ENCODE results near the gene CDH26. TPM values are rescaled to one million over a fixed set of nuclear protein-coding genes. Genes with fewer than 3 reads are reported as not detected.
A peak's percentile ranks its signal among the peaks of the same experiment; 100 is the strongest.

CDH26 gene
- total RNA-seq, 2 donors from 2014 or later, result 0.26 to 0.33 TPM

- H3K27me3 ChIP-seq, result no peaks in the 10 kb centered on the region
- WGBS, 2 donors, result 50 to 61% methylated on average over 2 of the region's 2 CpGs
- no peak for TF ChIP-seq CTCF (IDR thresholded peaks at IDR 0.05)
- no peak for TF ChIP-seq POLR2A (IDR thresholded peaks at IDR 0.05)
- no peaks in the 10 kb centered on the region for H3K9me3 ChIP-seq
- ATAC-seq, result no peak
- H3K4me3 ChIP-seq, result no peak overlapping the region
- H3K4me1 ChIP-seq, result no peaks in the 10 kb centered on the region
- no peak for DNase-seq
- intact Hi-C loops (cut with DNase I), result no loop called here
- H3K27ac ChIP-seq, result no peak overlapping the region
- no peaks in the 10 kb centered on the region for H3K36me3 ChIP-seq (replicated peaks in 1 of 2; ENCODE audit: insufficient read depth in 1 of 2, low read depth in 2 of 2)
These were observed 49.2 kb downstream of the CDH26 start for GRCh38 chr20:60007464-60007863.

GRCh38 chr20:60008130-60008808 is 50.0 kb downstream of the CDH26 start:
- no peak for ATAC-seq
- H3K27ac ChIP-seq, result no peak overlapping the region
- H3K4me1 ChIP-seq, result no peaks in the 10 kb centered on the region
- H3K9me3 ChIP-seq, result no peaks in the 10 kb centered on the region
- 72 to 79% methylated on average over 3 of the region's 3 CpGs for WGBS, 2 donors
- TF ChIP-seq CTCF (IDR thresholded peaks at IDR 0.05) (no peak), POLR2A (IDR thresholded peaks at IDR 0.05) (no peak)
- intact Hi-C loops (cut with DNase I), result no loop called here
- H3K36me3 ChIP-seq (replicated peaks in 1 of 2; ENCODE audit: insufficient read depth in 1 of 2, low read depth in 2 of 2), result no peaks in the 10 kb centered on the region
- H3K4me3 ChIP-seq, result no peak overlapping the region
- H3K27me3 ChIP-seq, result no peaks in the 10 kb centered on the region
- DNase-seq, result peak in 1 of 4 donors; percentile 42

- no peaks in the 10 kb centered on the region for H3K27me3 ChIP-seq
- no peaks in the 10 kb centered on the region for H3K4me1 ChIP-seq
- ATAC-seq, result no peak
- H3K27ac ChIP-seq, result no peak overlapping the region
- no peaks in the 10 kb centered on the region for H3K36me3 ChIP-seq (replicated peaks in 1 of 2; ENCODE audit: insufficient read depth in 1 of 2, low read depth in 2 of 2)
- no peak for DNase-seq
- H3K9me3 ChIP-seq, result no peaks in the 10 kb centered on the region
- intact Hi-C loops (cut with DNase I), result no loop called here
- no peak overlapping the region for H3K4me3 ChIP-seq
- TF ChIP-seq CTCF (IDR thresholded peaks at IDR 0.05) (no peak), POLR2A (IDR thresholded peaks at IDR 0.05) (no peak)
- 88 to 94% methylated on average over 13 of the region's 13 CpGs for WGBS, 2 donors
These were observed 51.1 kb downstream of the CDH26 start for GRCh38 chr20:60009318-60009717.

- intact Hi-C loops (cut with DNase I), result no loop called here
- Histone ChIP-seq H3K4me1 (no peaks in the 10 kb centered on the region), H3K4me3 (no peak overlapping the region), H3K27me3 (no peaks in the 10 kb centered on the region), H3K27ac (no peak overlapping the region), H3K36me3 (replicated peaks in 1 of 2; ENCODE audit: insufficient read depth in 1 of 2, low read depth in 2 of 2) (no peaks in the 10 kb centered on the region), H3K9me3 (no peaks in the 10 kb centered on the region)
- no peak for DNase-seq
- no peak for ATAC-seq
- TF ChIP-seq POLR2A (IDR thresholded peaks at IDR 0.05) (no peak), CTCF (IDR thresholded peaks at IDR 0.05) (no peak)
- WGBS, 2 donors, result 80% methylated on average over 10 to 12 of the region's 14 CpGs
These were observed 51.8 kb downstream of the CDH26 start for GRCh38 chr20:60009826-60010616.

All from body of pancreas (tissue), 4 donors.